ENCODE results near the gene ETS2.

Gene ETS2

GRCh38 chr21:38805328-38806152, at the start of gene ETS2:
ETS2 (plus strand) TSS chr21:38805929; CDS start chr21:38810035, 4,106 bp downstream.
- peak; percentile 94 to 95 for DNase-seq

- DNase-seq: no peak
Measured at GRCh38 chr21:38756746-38757145, 49.0 kb upstream of the ETS2 start.

- no peak for DNase-seq
Measured at GRCh38 chr21:38758501-38759214, 47.1 kb upstream of the ETS2 start.

GRCh38 chr21:38759413-38759812, 46.3 kb upstream of the ETS2 start:
- DNase-seq: no peak

GRCh38 chr21:38760017-38760761, 45.5 kb upstream of the ETS2 start:
- no peak for DNase-seq

GRCh38 chr21:38760762-38761155, 45.0 kb upstream of the ETS2 start:
- no peak for DNase-seq

GRCh38 chr21:38761531-38761930, 44.2 kb upstream of the ETS2 start:
- no peak for DNase-seq

GRCh38 chr21:38765056-38765455, 40.7 kb upstream of the ETS2 start:
- no peak for DNase-seq

GRCh38 chr21:38766987-38767722, 38.6 kb upstream of the ETS2 start:
- DNase-seq: peak; percentile 67 to 73

- DNase-seq: no peak
Measured at GRCh38 chr21:38768471-38769063, 37.2 kb upstream of the ETS2 start.

- DNase-seq: no peak
Measured at GRCh38 chr21:38769191-38769780, 36.4 kb upstream of the ETS2 start.

- peak in 1 of 2 experiments; percentile 19 for DNase-seq
Measured at GRCh38 chr21:38770660-38771059, 35.1 kb upstream of the ETS2 start.

- DNase-seq: no peak
Measured at GRCh38 chr21:38771536-38771935, 34.2 kb upstream of the ETS2 start.

- no peak for DNase-seq
Measured at GRCh38 chr21:38772646-38773045, 33.1 kb upstream of the ETS2 start.

- no peak for DNase-seq
Measured at GRCh38 chr21:38773099-38774061, 32.3 kb upstream of the ETS2 start.

GRCh38 chr21:38774152-38774551, 31.6 kb upstream of the ETS2 start:
- DNase-seq: no peak

- DNase-seq: no peak
Measured at GRCh38 chr21:38774586-38775285, 31.0 kb upstream of the ETS2 start.

- no peak for DNase-seq
Measured at GRCh38 chr21:38775733-38776132, 30.0 kb upstream of the ETS2 start.

GRCh38 chr21:38777015-38777414, 28.7 kb upstream of the ETS2 start:
- DNase-seq: no peak

- DNase-seq: no peak
Measured at GRCh38 chr21:38777531-38777930, 28.2 kb upstream of the ETS2 start.

All from SHP77 (cell line).